NCI-H524 (cell line): ENCODE results near the gene RASA3.
A peak's percentile ranks its signal among the peaks of the same experiment; 100 is the strongest.
"Not testable (repeated sequence)": the region's sequence is repeated elsewhere in the genome, so short reads cannot be mapped to it uniquely, and the experiment has no call there.

Experiments
- DNase-seq, 2 experiments: peaks; one replicate each; lab custom pipeline; 2025; lab: John Stamatoyannopoulos, UW

The RASA3 gene

DNA sequence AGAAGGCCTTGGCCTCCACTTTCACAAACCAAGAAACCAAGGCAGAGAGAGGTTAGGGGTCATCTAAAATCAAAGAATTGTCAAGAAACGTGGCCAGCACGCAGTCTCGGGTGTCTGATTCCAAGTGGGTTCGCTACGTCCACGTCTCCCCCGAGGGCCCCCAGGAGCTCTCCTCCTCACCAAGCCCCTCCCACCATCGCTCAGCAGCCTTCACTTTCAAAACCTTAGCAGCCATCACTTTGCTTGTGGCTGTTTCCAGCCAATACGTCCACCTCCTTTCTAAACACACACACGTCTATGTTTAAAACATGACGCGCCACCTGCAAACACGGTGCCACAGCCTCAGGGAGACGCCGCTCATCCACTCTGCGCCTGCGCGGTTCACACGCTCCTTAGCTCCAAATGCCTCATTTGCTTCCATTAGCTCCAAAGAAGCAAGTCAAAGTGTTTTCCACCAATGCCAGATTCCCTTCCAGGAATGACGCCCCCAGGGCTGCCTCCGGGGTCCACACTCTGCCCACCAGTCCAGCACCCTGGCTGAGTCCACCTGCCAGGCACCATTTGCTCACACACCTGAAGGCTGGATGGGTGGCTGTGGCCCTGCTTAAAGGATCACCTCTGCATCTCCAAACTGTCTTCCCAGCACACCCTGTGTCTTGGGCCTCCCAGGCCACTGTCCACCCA, 5.5 kb downstream of the RASA3 start:
- DNase-seq = no peak

GRCh38 chr13:114126086-114126485, 6.3 kb downstream of the RASA3 start:
- not testable (repeated sequence) for DNase-seq

DNA sequence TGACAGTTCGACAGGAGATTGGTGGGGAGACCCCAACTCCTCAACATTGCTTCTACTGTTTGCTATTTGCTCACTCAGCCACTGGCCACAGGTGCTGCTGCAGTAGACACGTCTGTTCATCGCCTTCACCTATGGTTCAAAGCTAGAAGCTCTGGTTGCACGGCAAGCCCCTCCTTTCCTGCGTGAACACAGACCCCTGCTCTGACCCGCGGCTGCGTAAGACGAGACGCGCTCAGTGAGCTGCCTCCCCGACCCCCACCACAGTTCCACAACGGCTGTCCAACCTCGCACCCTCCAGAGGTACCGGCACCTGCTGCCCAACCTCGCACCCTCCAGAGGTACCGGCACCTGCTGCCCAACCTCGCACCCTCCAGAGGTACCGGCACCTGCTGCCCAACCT, 6.8 kb downstream of the RASA3 start:
- no peak for DNase-seq

GRCh38 chr13:114124921-114125320, 7.5 kb downstream of the RASA3 start:
- DNase-seq = no peak

GRCh38 chr13:114124431-114124830, 8.0 kb downstream of the RASA3 start:
- DNase-seq = no peak

- DNase-seq = no peak
Observed at GRCh38 chr13:114123876-114124275, 8.5 kb downstream of the RASA3 start.

DNA sequence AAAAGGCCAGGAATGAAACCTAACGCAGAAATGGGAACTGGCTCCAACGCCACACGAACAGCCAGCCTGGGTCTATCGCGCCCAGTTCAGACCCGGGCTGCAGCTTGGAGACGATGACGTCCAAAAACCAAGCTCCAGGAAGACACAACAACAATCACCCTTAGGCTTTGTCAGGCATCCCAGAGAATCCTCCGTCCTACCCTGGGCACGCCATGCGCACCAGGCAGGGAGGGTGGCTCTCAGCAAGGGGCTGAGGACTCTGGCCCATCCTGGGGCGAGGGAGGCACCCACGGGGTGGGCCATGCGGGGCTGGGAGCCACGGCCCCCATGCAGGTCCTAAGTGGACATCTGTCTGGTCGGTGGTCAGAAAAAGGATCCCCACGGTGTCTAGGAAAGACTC, 9.0 kb downstream of the RASA3 start:
- DNase-seq = no peak

DNA sequence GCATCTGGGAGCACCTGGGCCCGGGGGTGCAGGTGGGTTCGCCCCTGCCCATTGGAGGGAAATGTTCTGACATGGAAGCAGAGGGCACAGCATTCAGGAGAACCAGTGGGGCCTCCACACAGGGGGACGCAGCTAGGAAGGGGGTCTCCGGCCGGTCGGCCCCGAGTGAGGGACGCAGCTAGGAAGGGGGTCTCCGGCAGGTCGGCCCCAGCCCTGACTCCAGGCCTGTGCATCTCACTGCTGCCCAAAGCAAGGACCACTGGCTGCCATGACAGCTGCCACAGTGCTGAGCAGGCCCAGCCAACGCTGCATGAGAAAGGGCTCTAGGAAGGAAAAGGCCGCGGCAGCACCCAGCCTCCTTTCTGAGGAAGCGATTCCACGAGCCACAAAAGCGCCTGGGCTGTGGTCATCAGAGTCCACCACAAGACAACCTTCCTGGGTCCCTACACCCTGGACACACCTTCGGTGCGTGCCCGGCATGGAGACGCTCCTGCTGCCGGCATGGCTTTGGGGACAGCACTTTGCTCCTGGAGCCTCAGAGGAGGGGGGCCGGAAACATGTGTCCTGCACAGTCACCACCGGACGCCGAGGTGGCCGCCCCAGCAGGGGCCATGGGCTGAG, 9.7 kb downstream of the RASA3 start:
- no peak for DNase-seq

DNA sequence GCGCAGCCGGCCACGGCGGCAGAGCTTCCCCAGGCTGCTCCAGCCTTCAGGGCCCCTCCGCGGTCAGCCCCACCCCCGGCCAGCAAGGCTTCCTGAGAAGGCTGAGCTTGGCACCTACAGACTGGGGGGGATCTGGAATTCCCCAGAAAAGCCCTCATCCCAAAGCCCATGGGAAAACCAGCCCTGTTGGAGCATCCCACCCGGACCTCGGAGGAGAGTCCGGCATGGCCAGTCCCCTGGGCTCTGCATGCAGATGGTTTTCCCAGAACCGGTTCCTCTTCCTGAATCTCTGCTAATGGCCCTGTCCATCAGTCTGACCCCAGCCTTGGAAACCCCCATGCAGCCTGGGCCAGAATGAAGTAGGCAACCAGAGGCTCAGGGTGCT, 10.3 kb downstream of the RASA3 start:
- no peak for DNase-seq

DNA sequence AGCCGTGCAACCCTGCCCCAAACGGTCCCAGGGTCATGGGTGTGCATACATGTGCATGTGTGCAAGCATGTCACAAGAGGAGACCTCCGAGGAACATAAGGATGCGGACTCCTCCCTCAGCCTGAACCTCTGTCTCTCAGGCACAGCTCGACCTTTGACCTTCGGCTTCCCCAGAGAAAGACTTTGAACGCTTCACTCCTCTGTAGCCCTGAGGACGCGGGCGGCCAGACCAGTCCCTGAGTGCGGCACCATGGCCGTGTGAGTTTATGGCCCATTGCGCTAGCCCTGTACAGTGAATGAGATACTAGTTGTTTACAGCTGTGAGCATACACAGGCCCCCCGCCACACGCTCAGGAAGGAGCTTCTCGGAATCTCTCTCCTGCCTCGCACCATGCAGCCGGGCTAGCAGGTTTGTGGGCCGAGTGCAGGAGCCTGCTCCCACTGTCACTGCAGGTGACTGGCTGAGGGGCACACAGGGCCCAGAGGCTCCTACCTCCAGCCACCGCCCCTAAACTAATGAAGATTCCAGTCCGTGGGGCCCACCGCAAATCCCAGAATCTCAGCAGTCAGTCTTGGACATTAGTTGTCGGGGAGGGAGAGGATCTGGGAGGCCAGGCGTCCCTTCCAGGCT, 10.8 kb downstream of the RASA3 start:
- no peak for DNase-seq

GRCh38 chr13:114121031-114121430, 11.4 kb downstream of the RASA3 start:
- no peak for DNase-seq

DNA sequence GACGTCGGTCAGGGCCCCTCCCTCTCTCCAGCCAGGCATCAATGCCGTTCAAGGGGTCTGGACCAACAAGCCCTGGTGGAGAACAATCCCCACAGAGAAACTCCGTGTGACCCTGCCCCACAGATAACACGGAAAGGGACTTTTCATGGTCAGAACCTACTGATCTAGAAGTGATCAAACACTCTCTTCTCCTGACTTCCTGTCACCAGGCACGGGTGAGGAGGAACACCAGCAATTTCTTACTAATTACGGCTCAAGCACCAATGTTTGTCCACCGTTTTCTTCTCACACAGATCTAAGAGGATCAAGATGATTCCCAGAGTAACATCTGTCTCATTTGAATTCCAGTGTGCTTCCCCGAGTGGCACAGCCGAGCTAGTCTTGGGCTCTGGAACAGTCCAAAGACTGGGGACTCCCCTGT, 11.8 kb downstream of the RASA3 start:
- peak in 1 of 2 experiments; percentile 52 for DNase-seq

- DNase-seq = peak in 1 of 2 experiments; percentile 9
Observed at GRCh38 chr13:114119196-114119595, 13.2 kb downstream of the RASA3 start.

- no peak for DNase-seq
Observed at GRCh38 chr13:114118511-114119123, 13.8 kb downstream of the RASA3 start.

DNA sequence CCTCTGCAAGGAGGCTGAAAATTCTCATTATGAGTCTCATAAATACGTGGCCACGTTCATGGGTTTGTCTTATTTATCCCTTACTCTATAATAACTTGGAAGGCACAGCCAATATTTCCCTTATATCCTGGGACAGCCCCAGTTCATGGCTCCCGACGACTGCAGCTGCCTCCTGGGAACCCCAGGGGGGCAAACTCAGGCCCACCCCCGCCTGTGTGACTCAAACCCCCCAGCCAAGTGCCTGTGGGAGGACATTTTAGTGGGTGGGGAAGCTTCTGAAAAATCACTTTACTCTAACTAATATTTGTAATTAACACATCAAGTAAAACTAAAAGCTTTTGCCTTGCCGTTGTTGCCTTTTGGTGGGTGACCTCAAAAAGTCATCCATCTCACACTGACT, 14.3 kb downstream of the RASA3 start:
- DNase-seq = no peak

DNA sequence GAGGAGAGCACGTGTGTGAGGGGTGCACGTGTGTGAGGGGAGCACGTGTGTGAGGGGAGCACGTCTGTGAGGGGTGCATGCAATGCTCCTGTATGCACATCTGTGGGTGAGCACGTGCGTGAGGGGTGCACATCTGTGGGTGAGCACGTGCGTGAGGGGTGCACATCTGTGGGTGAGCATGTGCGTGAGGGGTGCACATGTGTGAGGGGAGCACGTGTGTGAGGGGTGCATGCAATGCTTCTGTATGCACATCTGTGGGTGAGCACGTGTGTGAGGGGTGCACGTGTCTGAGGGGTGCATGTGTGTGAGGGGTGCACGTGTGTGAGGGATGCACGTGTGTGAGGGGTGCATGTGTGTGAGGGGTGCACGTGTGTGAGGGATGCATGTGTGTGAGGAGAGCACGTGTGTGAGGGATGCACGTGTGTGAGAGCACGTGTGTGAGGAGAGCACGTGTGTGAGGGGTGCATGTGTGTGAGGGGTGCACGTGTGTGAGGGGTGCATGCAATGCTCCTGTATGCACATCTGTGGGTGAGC, 15.0 kb downstream of the RASA3 start:
- not testable (repeated sequence) for DNase-seq

- DNase-seq = no peak
Observed at GRCh38 chr13:114116734-114117133, 15.7 kb downstream of the RASA3 start.

DNA sequence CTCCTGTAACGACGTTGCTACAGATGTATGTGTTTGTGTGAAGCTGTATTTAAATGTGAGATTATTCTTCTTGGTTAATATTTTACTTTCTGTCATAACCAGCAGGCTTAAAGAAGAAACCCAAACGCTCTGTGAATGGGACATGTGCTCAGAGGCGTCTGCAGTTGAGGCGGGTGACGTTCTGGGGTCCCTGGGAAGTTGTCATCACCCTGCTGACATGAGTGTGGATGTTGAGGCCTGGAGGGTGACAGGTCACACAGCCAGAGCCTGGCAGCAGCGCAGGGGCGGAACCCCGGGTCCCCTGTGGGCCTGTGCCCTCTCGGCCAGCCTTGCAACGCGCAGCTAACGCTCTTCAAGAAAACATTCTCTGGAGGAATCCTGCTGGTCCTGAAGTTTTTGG, 16.6 kb downstream of the RASA3 start:
- no peak for DNase-seq

DNA sequence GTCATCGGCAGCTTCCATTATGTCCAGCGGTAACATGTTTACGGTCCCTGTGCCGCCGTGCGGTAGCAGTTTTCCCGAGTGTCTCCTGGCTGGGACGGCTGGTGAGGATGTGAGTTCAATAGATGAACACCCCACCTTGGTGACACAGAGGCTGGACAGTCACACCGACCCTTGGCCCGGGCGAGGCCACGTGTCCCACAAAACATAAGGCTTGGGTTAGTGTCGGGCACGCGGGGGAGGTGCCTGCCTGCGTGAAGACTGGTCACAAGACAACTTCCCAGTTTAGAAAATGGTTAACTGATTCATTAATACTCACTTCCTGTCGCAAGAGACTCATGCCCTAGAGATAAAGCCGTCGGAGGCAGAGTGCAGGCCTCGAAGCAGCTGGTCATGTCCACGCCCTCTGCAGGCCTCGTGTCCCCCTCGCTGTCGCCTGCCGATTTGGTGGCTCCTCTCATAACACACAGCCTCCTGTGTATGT, 17.2 kb downstream of the RASA3 start:
- no peak for DNase-seq

- not testable (repeated sequence) for DNase-seq
Observed at GRCh38 chr13:114114666-114115065, 17.8 kb downstream of the RASA3 start.

DNA sequence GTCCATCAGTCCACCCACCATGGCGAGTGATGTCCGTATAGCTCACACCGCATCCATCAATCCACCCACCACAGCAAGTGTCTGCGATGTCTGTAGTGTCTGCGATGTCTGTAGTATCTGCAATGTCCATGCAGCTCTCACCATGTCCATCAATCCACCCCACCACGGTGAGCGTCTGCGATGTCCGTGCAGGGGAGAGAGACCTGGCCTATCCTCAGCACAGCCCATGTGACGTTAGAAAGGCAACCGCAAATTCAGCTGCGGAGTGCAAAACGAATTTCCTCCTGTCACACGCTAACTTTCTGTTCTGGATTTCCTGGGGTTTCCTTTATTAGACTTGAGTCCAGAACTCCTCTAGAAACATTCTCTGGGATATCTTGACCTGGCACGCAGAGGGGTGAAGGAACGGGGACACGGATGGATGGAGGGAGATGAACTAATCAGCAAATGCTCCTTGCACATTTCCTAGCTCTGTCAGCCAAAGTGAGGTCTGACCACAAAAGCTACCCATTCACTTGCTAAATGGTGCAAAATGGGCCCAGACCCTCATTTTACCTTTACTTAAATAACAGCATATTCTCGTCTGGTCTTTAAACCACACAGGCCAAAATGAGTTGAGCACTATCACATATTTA, 18.3 kb downstream of the RASA3 start:
- no peak for DNase-seq

- not testable (repeated sequence) for DNase-seq
Observed at GRCh38 chr13:114113395-114113794, 19.0 kb downstream of the RASA3 start.
